ENCODE measurements around the gene USP14.

GRCh38 chr18:111306-112014, 46.9 kb upstream of the USP14 start:
- TF ChIP-seq CTCF (IDR thresholded peaks at IDR 0.05; ENCODE audit: low read depth, low read length, poor library complexity, severe bottlenecking) (no peak), EZH2phosphoT487 (IDR thresholded peaks at IDR 0.05; ENCODE audit: borderline replicate concordance, low read length) (no peak)

Data from DOHH2 (cell line).